HepG2 (cell line): ENCODE results near the gene SAMD10. TPM values are rescaled to one million over a fixed set of nuclear protein-coding genes. Genes with fewer than 3 reads are reported as not detected.

ENCODE experiments used
- CERS6 ChIP-seq: sonication (generic); formaldehyde crosslinking; IDR thresholded peaks from 2 replicates; pipeline ENCODE4 v1.5.0; 2020; ENCODE audit warnings: missing genetic modification reagents
- FOSL2 ChIP-seq: sonication (generic); formaldehyde crosslinking; IDR thresholded peaks from 2 replicates; pipeline ENCODE4 v1.4.0; 2020; ENCODE audit warnings: missing genetic modification reagents
- GATAD2A ChIP-seq: IDR thresholded peaks from 2 replicates; pipeline ENCODE4 v1.6.1; 2016
- HHEX ChIP-seq: IDR thresholded peaks from 2 replicates; pipeline ENCODE4 v1.6.1; 2016; ENCODE audit warnings: control low read depth
- HIVEP1 ChIP-seq: sonication (generic); formaldehyde crosslinking; IDR thresholded peaks from 2 replicates; pipeline ENCODE4 v1.4.0; 2020; ENCODE audit warnings: mild to moderate bottlenecking, missing genetic modification reagents
- IKZF5 ChIP-seq: IDR thresholded peaks from 2 replicates; pipeline ENCODE4 v1.6.1; 2018; ENCODE audit warnings: missing genetic modification reagents, mild to moderate bottlenecking, missing compliant biosample characterization
- MED8 ChIP-seq: sonication (generic); formaldehyde crosslinking; IDR thresholded peaks from 2 replicates; pipeline ENCODE4 v1.8.1; 2023; ENCODE audit warnings: mild to moderate bottlenecking, missing genetic modification reagents; ENCODE audit not compliant: insufficient replicate concordance
- MIXL1 ChIP-seq: IDR thresholded peaks from 2 replicates; pipeline ENCODE4 v1.6.1; 2016
- NFE2L2 ChIP-seq: fragments of 150-350 bp; IDR thresholded peaks from 2 replicates; pipeline ENCODE4 v1.6.1; 2014; ENCODE audit warnings: low read length
- NRL ChIP-seq: sonication (generic); formaldehyde crosslinking; IDR thresholded peaks from 2 replicates; pipeline ENCODE4 v1.5.0; 2020; ENCODE audit warnings: missing genetic modification reagents, mild to moderate bottlenecking, moderate library complexity, borderline replicate concordance
- SP2 ChIP-seq: sonication (generic); formaldehyde crosslinking; IDR thresholded peaks from 2 replicates; pipeline ENCODE4 v1.5.1; 2020; ENCODE audit warnings: mild to moderate bottlenecking, missing genetic modification reagents
- THAP9 ChIP-seq: sonication (generic); formaldehyde crosslinking; IDR thresholded peaks from 2 replicates; pipeline ENCODE4; 2020; ENCODE audit warnings: missing genetic modification reagents, mild to moderate bottlenecking, borderline replicate concordance
- TOPORS ChIP-seq: sonication (generic); formaldehyde crosslinking; IDR thresholded peaks from 2 replicates; pipeline ENCODE4 v1.8.0; 2023; ENCODE audit warnings: mild to moderate bottlenecking, missing genetic modification reagents
- ZNF124 ChIP-seq: sonication (generic); formaldehyde crosslinking; IDR thresholded peaks from 2 replicates; pipeline ENCODE4 v1.4.0; 2020; ENCODE audit warnings: missing genetic modification reagents
- ZNF354B ChIP-seq: sonication (generic); formaldehyde crosslinking; IDR thresholded peaks from 2 replicates; pipeline ENCODE4 v1.8.0; 2022; ENCODE audit warnings: mild to moderate bottlenecking, missing genetic modification reagents
- ZNF746 ChIP-seq: sonication (generic); formaldehyde crosslinking; IDR thresholded peaks from 2 replicates; pipeline ENCODE4 v1.8.0; 2022; ENCODE audit warnings: mild to moderate bottlenecking, missing genetic modification reagents
- ZNF772 ChIP-seq: sonication (generic); formaldehyde crosslinking; IDR thresholded peaks from 2 replicates; pipeline ENCODE4 v1.5.0; 2020; ENCODE audit warnings: mild to moderate bottlenecking, missing genetic modification reagents
- ZNF792 ChIP-seq: IDR thresholded peaks from 2 replicates; pipeline ENCODE4 v1.6.1; 2016
- ZSCAN25 ChIP-seq: sonication (generic); formaldehyde crosslinking; IDR thresholded peaks from 2 replicates; pipeline ENCODE4 v1.8.0; 2022; ENCODE audit warnings: mild to moderate bottlenecking, missing genetic modification reagents
- polyA plus RNA-seq, 8 experiments: library from polyadenylated mRNA; depleted of rRNA in 3 of 8; stranded (reverse) in 7 of 8; unstranded in 1 of 8; fragments of >200 nt; fragmentation: Illumina TruSeq in 4 of 8; extraction: Trizol in 4 of 8; gene quantifications; 2 replicates each; pipeline versions ENCODE4 v1.2.1 to v1.2.3, GENCODE V29; 2011 to 2016; ENCODE audit warnings: low read depth in 4 of 8, missing spikeins in 1 of 8, mixed read lengths in 1 of 8; ENCODE audit not compliant: insufficient read depth in 1 of 8
- total RNA-seq, 5 experiments: library from RNA; depleted of rRNA; stranded (reverse); fragments of >200 nt; fragmentation: Illumina TruSeq; extraction: Trizol; gene quantifications; 2 replicates each; pipeline ENCODE4 v1.2.3, GENCODE V29; 2016; ENCODE audit warnings: low read depth in 1 of 5
- TF ChIP-seq, protein P1 (sequence below): sonication (generic); formaldehyde crosslinking; IDR thresholded peaks from 2 replicates; pipeline ENCODE4 v1.4.0; 2020; ENCODE audit warnings: mild to moderate bottlenecking, missing genetic modification reagents
- TF ChIP-seq, protein P2 (sequence below): sonication (generic); formaldehyde crosslinking; IDR thresholded peaks from 2 replicates; pipeline ENCODE4 v1.5.0; 2020; ENCODE audit warnings: mild to moderate bottlenecking, low read depth, missing genetic modification reagents, borderline replicate concordance
- TF ChIP-seq, protein P3 (sequence below): sonication (generic); formaldehyde crosslinking; IDR thresholded peaks from 2 replicates; pipeline ENCODE4 v1.8.1; 2023; ENCODE audit warnings: mild to moderate bottlenecking, missing genetic modification reagents, borderline replicate concordance
- TF ChIP-seq, protein P4 (sequence below): IDR thresholded peaks from 2 replicates; pipeline ENCODE4 v1.6.1; 2016; ENCODE audit warnings: missing compliant biosample characterization, missing genetic modification reagents, borderline replicate concordance

Gene SAMD10
- total and polyA plus RNA-seq, 2 of the 13 experiments (the other 11 are each of a cell fraction or from before 2014, with no cell fraction given): 6.1 to 11.0 TPM

- TF ChIP-seq FOSL2 (CRISPR knock-in tag) (peak; percentile 46; the same call in 1 of the 2 replicates), ZNF746 (peak; percentile 86), NFE2L2 (no peak), ZSCAN25 (CRISPR knock-in tag) (peak; percentile 96), ZNF792 (CRISPR knock-in tag) (no peak; the same call in 1 of the 2 replicates), ZNF124 (CRISPR knock-in tag) (peak; percentile 46; the same call in 1 of the 2 replicates), MED8 (CRISPR knock-in tag) (peak; percentile 91), HHEX (CRISPR knock-in tag) (peak; percentile 18; the same call in 1 of the 2 replicates), THAP9 (CRISPR knock-in tag) (no peak), HIVEP1 (CRISPR knock-in tag) (peak; percentile 82), IKZF5 (peak; percentile 84), GATAD2A (CRISPR knock-in tag) (peak; percentile 97), CERS6 (no peak), ZNF772 (peak; percentile 92), SP2 (CRISPR knock-in tag) (no peak), NRL (CRISPR knock-in tag) (no peak), TOPORS (CRISPR knock-in tag) (peak; percentile 53; the same call in 1 of the 2 replicates), MIXL1 (CRISPR knock-in tag) (peak; percentile 71), ZNF354B (CRISPR knock-in tag) (0 out of 2 replicates have a peak, but pooled peaks have one; percentile 68)
- TF ChIP-seq, protein P1, sequence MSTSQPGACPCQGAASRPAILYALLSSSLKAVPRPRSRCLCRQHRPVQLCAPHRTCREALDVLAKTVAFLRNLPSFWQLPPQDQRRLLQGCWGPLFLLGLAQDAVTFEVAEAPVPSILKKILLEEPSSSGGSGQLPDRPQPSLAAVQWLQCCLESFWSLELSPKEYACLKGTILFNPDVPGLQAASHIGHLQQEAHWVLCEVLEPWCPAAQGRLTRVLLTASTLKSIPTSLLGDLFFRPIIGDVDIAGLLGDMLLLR: no peak; the same call in 1 of the 2 replicates
- TF ChIP-seq, protein P2, sequence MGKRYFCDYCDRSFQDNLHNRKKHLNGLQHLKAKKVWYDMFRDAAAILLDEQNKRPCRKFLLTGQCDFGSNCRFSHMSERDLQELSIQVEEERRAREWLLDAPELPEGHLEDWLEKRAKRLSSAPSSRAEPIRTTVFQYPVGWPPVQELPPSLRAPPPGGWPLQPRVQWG (CRISPR knock-in tag): no peak
- TF ChIP-seq, protein P3, sequence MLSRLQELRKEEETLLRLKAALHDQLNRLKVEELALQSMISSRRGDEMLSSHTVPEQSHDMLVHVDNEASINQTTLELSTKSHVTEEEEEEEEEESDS: peak; percentile 96; the same call in 1 of the 2 replicates
- TF ChIP-seq, protein P4, sequence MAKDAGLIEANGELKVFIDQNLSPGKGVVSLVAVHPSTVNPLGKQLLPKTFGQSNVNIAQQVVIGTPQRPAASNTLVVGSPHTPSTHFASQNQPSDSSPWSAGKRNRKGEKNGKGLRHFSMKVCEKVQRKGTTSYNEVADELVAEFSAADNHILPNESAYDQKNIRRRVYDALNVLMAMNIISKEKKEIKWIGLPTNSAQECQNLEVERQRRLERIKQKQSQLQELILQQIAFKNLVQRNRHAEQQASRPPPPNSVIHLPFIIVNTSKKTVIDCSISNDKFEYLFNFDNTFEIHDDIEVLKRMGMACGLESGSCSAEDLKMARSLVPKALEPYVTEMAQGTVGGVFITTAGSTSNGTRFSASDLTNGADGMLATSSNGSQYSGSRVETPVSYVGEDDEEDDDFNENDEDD (CRISPR knock-in tag): no peak; the same call in 1 of the 2 replicates
Observed at GRCh38 chr20:64024141-64024990, 44.9 kb upstream of the SAMD10 start (continued).
